ENCODE data around the gene CACNA1C.

The CACNA1C gene

DNA sequence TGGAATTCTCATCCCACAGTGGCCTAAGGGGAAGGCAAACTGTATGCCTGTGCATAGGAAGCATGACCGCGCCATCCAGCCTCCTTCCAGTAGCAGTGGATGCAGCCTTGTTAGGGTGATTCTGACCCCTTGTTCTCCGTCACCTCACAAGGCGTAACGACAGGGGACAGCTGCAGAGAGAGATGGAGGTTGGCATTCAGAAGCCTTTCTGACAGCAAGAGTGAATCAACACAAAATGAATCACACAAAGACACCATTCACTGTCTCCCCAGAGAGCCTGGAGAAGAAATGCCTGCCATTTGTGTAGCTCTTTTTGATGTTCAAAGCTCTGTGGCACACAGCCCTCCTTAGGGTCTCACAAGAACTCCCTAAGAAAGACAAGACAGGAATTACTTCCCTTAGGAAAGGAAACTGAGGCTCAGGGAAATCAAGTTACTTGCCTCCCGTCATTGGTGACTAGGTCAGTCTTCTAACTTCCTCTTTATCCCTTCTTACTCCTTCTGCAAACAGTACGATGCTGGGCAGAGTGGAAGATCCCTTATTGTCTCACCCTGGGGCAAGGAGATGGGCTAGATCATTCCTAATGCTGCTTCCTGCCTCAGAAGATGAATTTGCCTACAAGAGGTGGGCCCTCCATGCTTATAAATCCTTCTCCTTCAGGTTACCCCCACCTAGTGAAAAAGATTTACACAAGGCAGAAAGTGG lies 280.9 kb downstream of the CACNA1C start:
- TF ChIP-seq CTCF (IDR thresholded peaks at IDR 0.05; ENCODE audit: borderline replicate concordance, extremely low read depth, low read length, poor library complexity, severe bottlenecking) (no peak), EZH2 (IDR thresholded peaks at IDR 0.05; ENCODE audit: borderline replicate concordance, low read depth, low read length, severe bottlenecking) (no peak)
- H3K9me3 ChIP-seq (ENCODE audit: insufficient read depth, low read length, severe bottlenecking), result no peaks in the 10 kb centered on the region
- no peaks in the 10 kb centered on the region for H3K36me3 ChIP-seq (ENCODE audit: insufficient read depth, low read length)
- ATAC-seq (ENCODE audit: insufficient read depth, low read depth) (no peak), DNase-seq (no peak)
- H3K79me2 ChIP-seq (ENCODE audit: insufficient read depth, low read length), result no peaks in the 10 kb centered on the region
- H3K4me2 ChIP-seq (ENCODE audit: insufficient read depth, low read length), result no peak overlapping the region
- no peak overlapping the region for H3K4me3 ChIP-seq (ENCODE audit: low read depth in 1 of 2, low read length in 2 of 2)
- H3K27me3 ChIP-seq (ENCODE audit: insufficient read depth, low read length, poor library complexity), result peaks cover 8% of the 10 kb centered on the region
- no peaks in the 10 kb centered on the region for H4K20me1 ChIP-seq (ENCODE audit: insufficient read depth, low read length)
- H3K27ac ChIP-seq (ENCODE audit: low read length), result no peak overlapping the region
- no peak overlapping the region for H2AFZ ChIP-seq (ENCODE audit: low read depth, low read length)
- no peak overlapping the region for H3K9ac ChIP-seq (ENCODE audit: low read depth, low read length)
- H3K4me1 ChIP-seq (ENCODE audit: insufficient read depth, low read length), result no peaks in the 10 kb centered on the region

- ATAC-seq (ENCODE audit: insufficient read depth, low read depth), result no peak
- Histone ChIP-seq H3K36me3 (ENCODE audit: insufficient read depth, low read length) (no peaks in the 10 kb centered on the region), H2AFZ (ENCODE audit: low read depth, low read length) (no peak overlapping the region), H3K9ac (ENCODE audit: low read depth, low read length) (no peak overlapping the region), H3K27ac (ENCODE audit: low read length) (no peak overlapping the region), H3K4me3 (ENCODE audit: low read depth in 1 of 2, low read length in 2 of 2) (no peak overlapping the region), H4K20me1 (ENCODE audit: insufficient read depth, low read length) (no peaks in the 10 kb centered on the region), H3K27me3 (ENCODE audit: insufficient read depth, low read length, poor library complexity) (peaks cover 8% of the 10 kb centered on the region), H3K79me2 (ENCODE audit: insufficient read depth, low read length) (no peaks in the 10 kb centered on the region), H3K9me3 (ENCODE audit: insufficient read depth, low read length, severe bottlenecking) (no peaks in the 10 kb centered on the region), H3K4me1 (ENCODE audit: insufficient read depth, low read length) (no peaks in the 10 kb centered on the region), H3K4me2 (ENCODE audit: insufficient read depth, low read length) (no peak overlapping the region)
- DNase-seq, result no peak
- TF ChIP-seq CTCF (IDR thresholded peaks at IDR 0.05; ENCODE audit: borderline replicate concordance, extremely low read depth, low read length, poor library complexity, severe bottlenecking) (no peak), EZH2 (IDR thresholded peaks at IDR 0.05; ENCODE audit: borderline replicate concordance, low read depth, low read length, severe bottlenecking) (no peak)
Measured at GRCh38 chr12:2334271-2334670, 281.5 kb downstream of the CACNA1C start.

- H4K20me1 ChIP-seq (ENCODE audit: insufficient read depth, low read length), result no peaks in the 10 kb centered on the region
- peaks cover 7% of the 10 kb centered on the region for H3K27me3 ChIP-seq (ENCODE audit: insufficient read depth, low read length, poor library complexity)
- no peaks in the 10 kb centered on the region for H3K79me2 ChIP-seq (ENCODE audit: insufficient read depth, low read length)
- H3K27ac ChIP-seq (ENCODE audit: low read length), result no peak overlapping the region
- H3K36me3 ChIP-seq (ENCODE audit: insufficient read depth, low read length), result no peaks in the 10 kb centered on the region
- no peak for ATAC-seq (ENCODE audit: insufficient read depth, low read depth)
- H3K4me3 ChIP-seq (ENCODE audit: low read depth in 1 of 2, low read length in 2 of 2), result no peak overlapping the region
- no peak for DNase-seq
- H3K9me3 ChIP-seq (ENCODE audit: insufficient read depth, low read length, severe bottlenecking), result no peaks in the 10 kb centered on the region
- H2AFZ ChIP-seq (ENCODE audit: low read depth, low read length), result no peak overlapping the region
- no peak overlapping the region for H3K9ac ChIP-seq (ENCODE audit: low read depth, low read length)
- no peaks in the 10 kb centered on the region for H3K4me1 ChIP-seq (ENCODE audit: insufficient read depth, low read length)
- TF ChIP-seq CTCF (IDR thresholded peaks at IDR 0.05; ENCODE audit: borderline replicate concordance, extremely low read depth, low read length, poor library complexity, severe bottlenecking), result no peak
- H3K4me2 ChIP-seq (ENCODE audit: insufficient read depth, low read length), result no peak overlapping the region
Measured at GRCh38 chr12:2334689-2335088, 281.9 kb downstream of the CACNA1C start.

Measured in DND-41 (cell line).